GM21723 (cell line): ENCODE results near the gene UBTF.

Experiments
- ATAC-seq: cut with Tn5 transposase; IDR thresholded peaks from one replicate; pipeline ENCODE4 v1.9.1; 2021; ENCODE audit warnings: mild to moderate bottlenecking, moderate library complexity; ENCODE audit not compliant: unreplicated experiment

Gene UBTF

DNA sequence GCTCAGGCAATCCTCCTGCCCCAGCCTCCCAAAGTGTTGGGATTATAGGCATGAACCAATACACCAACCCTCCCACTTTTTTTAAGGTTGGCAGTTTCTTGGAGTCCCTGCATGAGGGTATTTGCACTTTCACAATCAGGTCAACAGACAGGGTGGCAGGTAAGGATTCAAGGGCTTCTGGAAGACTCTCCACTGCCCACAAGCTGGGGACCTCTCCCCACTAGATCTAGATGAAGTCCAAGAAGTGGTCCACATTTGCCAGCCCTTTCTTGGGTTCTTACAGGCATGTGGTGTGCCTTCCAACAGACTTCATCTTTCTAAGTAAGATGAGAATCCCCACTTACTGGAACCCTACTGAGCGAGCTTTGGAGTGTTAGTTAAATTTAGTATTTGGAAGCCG is 45.0 kb downstream of the UBTF start:
- ATAC-seq, result no peak

GRCh38 chr17:44171931-44172455 is 47.5 kb downstream of the UBTF start:
- no peak for ATAC-seq

- ATAC-seq, result no peak
Observed at GRCh38 chr17:44170499-44171201, 48.8 kb downstream of the UBTF start, which contains the start of gene ASB16. TSS of gene ASB16 (plus strand) at chr17:44170704. CDS start at chr17:44170790, 86 bp downstream.

- ATAC-seq, result no peak
Observed at GRCh38 chr17:44170135-44170498, 49.4 kb downstream of the UBTF start.

DNA sequence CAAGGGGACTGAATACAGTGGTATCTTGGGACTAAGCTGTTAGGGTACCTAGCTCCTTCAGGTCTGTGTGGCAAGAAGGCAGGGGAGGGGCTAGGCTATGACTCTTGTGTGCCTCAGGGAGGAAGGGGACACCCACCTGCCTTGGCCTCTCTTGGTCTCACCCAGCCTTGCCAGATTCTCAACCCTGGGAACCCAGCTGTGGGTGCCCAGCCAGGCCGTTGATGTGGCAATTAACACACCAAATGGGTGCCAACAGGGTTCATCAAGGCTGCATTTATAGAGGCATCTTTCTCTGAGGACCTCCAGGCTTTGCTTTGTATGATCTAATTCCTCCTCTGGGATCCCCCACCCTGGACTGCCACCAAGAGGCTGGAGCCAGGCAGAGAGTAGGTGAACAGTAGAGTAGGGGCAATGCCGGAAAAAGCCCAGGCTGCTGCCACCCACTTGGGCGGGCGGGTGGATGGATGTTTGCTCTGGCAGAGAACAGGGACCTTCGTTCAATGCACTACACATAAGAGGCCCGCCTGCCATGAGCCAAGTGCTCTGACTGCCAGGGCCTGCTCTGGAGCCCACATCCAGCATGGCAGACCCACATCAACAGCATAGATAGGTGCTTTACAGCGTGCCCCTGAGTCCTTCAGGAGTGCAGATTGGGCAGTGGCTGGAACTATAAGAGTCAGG is 52.2 kb downstream of the UBTF start:
- ATAC-seq, result no peak

GRCh38 chr17:44164476-44164875 is 55.0 kb downstream of the UBTF start:
- no peak for ATAC-seq

DNA sequence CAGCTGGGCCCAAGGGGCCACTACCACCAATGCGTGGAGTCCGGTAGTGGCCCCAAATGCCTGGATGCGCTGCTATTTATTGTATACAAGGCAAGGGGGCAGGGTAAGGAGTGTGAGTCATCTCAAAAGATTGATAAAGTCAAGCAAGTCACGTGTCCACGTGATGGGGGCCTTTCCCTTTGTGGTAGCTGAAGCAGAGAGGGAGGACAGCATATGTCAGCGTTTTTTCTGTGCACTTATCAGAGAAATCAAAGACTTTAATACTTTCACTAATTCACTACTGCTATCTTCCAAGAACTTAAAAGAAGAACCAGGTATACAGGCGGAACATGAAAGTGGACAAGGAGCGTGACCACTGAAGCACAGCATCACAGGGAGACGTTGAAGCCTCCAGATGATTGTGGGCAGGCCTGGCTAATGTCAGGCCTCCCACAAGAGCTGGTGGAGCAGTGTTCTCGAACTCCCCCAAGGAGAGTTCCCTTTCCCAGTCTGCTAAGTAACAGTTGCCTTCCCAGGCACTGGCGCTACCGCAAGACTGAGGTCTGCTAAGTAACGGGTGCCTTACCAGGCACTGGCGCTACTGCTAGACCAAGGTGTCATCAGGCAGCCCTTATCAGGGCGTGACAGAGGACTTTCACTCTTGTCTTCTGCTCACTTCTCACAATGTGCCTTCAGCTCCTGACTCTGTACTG is 59.8 kb downstream of the UBTF start:
- no peak for ATAC-seq

- no peak for ATAC-seq
Observed at GRCh38 chr17:44155488-44155887, 64.0 kb downstream of the UBTF start.
